ENCODE results near the gene PRDM15. TPM values are rescaled to one million over a fixed set of nuclear protein-coding genes. Genes with fewer than 3 reads are reported as not detected.

The PRDM15 gene
- total RNA-seq, 1 donor from 2014 or later, result 20.5 TPM

DNA sequence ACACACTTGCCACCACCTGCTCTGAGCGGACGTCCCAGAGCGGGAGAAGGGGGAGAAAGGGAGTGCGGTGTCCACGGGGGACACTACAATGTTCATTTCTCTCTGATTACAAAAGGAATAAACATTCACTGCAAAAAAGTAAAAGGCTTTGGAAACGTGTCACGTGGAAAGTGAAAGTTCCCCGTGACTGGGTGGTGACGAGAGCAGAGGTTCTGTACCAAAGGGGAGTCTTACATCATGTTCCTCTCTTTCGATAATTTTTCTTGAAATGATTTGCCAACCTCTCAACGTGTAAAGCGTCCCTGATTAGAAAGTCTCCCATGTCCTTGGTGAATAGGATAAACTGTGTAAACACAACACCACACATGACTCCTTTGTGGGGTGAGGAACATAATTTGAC, 22.0 kb upstream of the PRDM15 start:
- intact Hi-C loops (cut with DNase I), result no loop called here
- Histone ChIP-seq H3K36me3 (peaks cover 46 to 60% of the 10 kb centered on the region in 2 donors), H3K27me3 (no peaks in the 10 kb centered on the region), H3K4me1 (peaks cover under 1 to 3% of the 10 kb centered on the region in 2 donors), H3K4me3 (no peak overlapping the region), H3K27ac (no peak overlapping the region), H3K9me3 (no peaks in the 10 kb centered on the region)
- TF ChIP-seq, protein P1, sequence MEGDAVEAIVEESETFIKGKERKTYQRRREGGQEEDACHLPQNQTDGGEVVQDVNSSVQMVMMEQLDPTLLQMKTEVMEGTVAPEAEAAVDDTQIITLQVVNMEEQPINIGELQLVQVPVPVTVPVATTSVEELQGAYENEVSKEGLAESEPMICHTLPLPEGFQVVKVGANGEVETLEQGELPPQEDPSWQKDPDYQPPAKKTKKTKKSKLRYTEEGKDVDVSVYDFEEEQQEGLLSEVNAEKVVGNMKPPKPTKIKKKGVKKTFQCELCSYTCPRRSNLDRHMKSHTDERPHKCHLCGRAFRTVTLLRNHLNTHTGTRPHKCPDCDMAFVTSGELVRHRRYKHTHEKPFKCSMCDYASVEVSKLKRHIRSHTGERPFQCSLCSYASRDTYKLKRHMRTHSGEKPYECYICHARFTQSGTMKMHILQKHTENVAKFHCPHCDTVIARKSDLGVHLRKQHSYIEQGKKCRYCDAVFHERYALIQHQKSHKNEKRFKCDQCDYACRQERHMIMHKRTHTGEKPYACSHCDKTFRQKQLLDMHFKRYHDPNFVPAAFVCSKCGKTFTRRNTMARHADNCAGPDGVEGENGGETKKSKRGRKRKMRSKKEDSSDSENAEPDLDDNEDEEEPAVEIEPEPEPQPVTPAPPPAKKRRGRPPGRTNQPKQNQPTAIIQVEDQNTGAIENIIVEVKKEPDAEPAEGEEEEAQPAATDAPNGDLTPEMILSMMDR (IDR thresholded peaks at IDR 0.05), result no peak
- DNase-seq (ENCODE audit: low spot score in 2 of 2), result no peak

DNA sequence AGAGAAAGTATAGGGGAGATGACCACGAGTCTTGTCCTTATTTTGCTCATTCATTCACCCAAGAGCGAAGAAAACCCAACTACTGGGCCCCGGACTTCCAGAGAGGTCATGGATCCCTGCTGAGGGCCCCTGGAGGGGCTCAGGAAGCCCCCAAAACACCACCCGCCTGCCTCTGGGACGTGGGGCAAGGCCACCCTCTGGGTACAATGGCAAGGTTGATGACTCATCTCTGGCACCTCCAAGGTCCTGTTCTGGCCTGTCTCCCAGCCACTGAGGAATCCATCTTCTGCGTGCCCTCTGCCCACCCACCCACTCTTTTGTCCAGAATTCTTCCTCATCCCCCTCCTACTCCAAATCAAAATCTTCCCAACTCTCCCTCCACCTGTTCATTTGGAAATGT, 21.3 kb upstream of the PRDM15 start:
- Histone ChIP-seq H3K4me1 (peaks cover 3 to 7% of the 10 kb centered on the region in 2 donors), H3K36me3 (peaks cover 39 to 54% of the 10 kb centered on the region in 2 donors), H3K27ac (no peak overlapping the region), H3K9me3 (no peaks in the 10 kb centered on the region), H3K4me3 (no peak overlapping the region), H3K27me3 (no peaks in the 10 kb centered on the region)
- TF ChIP-seq, protein P1 (IDR thresholded peaks at IDR 0.05), result no peak
- DNase-seq (ENCODE audit: low spot score in 2 of 2), result no peak
- intact Hi-C loops (cut with DNase I), result no loop called here

DNA sequence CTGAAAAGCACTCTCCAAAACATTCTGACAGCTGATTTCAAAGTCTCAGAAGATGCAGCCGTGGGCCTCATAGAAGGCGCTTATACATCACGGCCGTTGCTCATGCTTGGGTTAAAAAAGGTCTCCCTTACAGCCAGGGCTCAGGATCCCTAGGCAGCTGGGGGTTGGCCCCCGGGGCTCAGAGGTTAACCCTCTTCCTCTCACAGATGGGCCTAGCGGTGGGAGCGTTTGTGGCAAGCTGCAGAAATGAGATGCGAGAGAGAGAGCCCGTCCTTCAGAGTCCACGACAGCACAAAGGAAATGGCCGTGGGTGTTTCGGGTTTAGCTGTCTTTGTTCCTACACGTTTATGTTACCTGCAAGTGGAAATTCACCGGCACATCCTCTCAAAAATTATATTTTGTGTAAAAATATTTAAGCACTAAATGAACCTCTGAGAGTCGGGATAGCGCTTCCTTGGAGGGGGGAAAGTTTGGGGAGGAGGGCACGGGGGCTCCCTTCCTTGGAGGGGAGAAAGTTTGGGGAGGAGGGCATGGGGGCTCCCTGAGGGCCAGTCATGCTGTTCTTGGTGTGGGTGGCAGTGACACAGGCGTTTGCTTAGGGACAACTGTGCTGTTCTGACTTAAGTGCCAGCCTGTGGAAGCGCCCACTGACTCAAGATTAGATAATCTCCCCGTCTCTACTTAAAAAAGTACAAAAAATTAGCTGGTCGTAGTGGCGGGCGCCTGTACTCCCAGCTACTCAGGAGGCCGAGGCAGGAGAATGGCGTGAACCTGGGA, 20.5 kb upstream of the PRDM15 start:
- TF ChIP-seq, protein P1 (IDR thresholded peaks at IDR 0.05), result no peak
- Histone ChIP-seq H3K9me3 (no peaks in the 10 kb centered on the region), H3K4me3 (no peak overlapping the region), H3K27me3 (no peaks in the 10 kb centered on the region), H3K36me3 (peaks cover 41 to 54% of the 10 kb centered on the region in 2 donors), H3K4me1 (peaks cover 3 to 7% of the 10 kb centered on the region in 2 donors), H3K27ac (no peak overlapping the region)
- intact Hi-C loops (cut with DNase I), result no loop called here
- DNase-seq (ENCODE audit: low spot score in 2 of 2), result no peak

DNA sequence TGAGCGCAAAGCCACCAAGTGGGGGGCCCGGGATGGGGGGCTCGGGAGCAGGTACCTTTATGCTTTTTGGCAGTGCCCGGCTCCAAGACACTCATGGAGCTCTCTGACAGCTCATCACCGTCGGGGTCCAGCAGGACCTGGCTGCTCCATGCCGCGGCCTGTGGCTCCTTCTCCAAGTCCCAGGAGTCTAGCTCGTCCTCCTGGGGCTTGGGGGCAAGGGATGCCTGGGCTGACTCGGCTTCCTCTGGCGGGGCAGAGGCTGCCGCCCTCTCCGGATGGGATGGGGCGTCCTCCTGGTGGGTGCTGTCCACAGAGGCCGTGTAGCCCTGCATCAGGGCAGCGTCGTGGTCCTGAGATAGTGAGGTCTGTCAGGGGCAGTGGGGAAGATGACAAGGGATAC, 19.9 kb upstream of the PRDM15 start:
- peaks cover 43 to 53% of the 10 kb centered on the region in 2 donors for H3K36me3 ChIP-seq
- no peaks in the 10 kb centered on the region for H3K27me3 ChIP-seq
- TF ChIP-seq, protein P1 (IDR thresholded peaks at IDR 0.05), result no peak
- DNase-seq (ENCODE audit: low spot score in 2 of 2), result no peak
- no peaks in the 10 kb centered on the region for H3K9me3 ChIP-seq
- H3K4me3 ChIP-seq, result no peak overlapping the region
- intact Hi-C loops (cut with DNase I), result no loop called here
- H3K27ac ChIP-seq, result no peak overlapping the region
- peaks cover 3 to 7% of the 10 kb centered on the region in 2 donors for H3K4me1 ChIP-seq

DNA sequence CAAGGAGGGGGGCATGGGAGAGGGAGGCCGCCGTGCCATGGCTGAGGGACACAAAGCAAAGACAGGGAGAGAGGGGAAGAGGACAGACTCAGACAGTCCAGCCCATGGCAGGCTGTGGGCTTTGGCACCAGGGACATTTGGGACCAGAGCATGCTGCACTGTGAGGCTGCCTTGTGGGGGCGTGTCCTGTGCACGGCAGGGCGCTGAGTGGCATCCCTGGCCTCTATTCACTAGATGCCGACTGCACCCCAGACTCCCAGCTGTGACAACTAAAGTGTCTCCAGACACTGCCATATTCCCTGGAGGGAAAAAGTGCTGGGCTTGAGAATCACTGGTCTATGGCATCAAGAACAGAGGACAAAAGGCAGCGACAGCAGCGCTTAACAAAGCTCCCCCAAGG, 18.6 kb upstream of the PRDM15 start:
- H3K4me1 ChIP-seq, result peaks cover 3 to 7% of the 10 kb centered on the region in 2 donors
- no peak for DNase-seq (ENCODE audit: low spot score in 2 of 2)
- peaks cover 44 to 47% of the 10 kb centered on the region in 2 donors for H3K36me3 ChIP-seq
- H3K27ac ChIP-seq, result no peak overlapping the region
- H3K4me3 ChIP-seq, result no peak overlapping the region
- no peaks in the 10 kb centered on the region for H3K9me3 ChIP-seq
- H3K27me3 ChIP-seq, result no peaks in the 10 kb centered on the region
- intact Hi-C loops (cut with DNase I), result no loop called here
- TF ChIP-seq, protein P1 (IDR thresholded peaks at IDR 0.05), result no peak

Measured in ascending aorta (tissue), 2 donors.